GM04504 (cell line): ENCODE measurements around the gene ALOX15.
A peak's percentile ranks its signal among the peaks of the same experiment; 100 is the strongest.
"Not testable (repeated sequence)": the region's sequence is repeated elsewhere in the genome, so short reads cannot be mapped to it uniquely, and the experiment has no call there.

ENCODE experiments used
- DNase-seq: peaks from one replicate; pipeline ENCODE4 v3.0.0-alpha.2; 2012; ENCODE audit warnings: low read depth

The ALOX15 gene

GRCh38 chr17:4641297-4642195 lies at the start of gene ALOX15:
ALOX15 (minus strand) TSS chr17:4641678; CDS start chr17:4641651, 27 bp downstream.
- DNase-seq, result no peak

- no peak for DNase-seq
Measured at GRCh38 chr17:4690745-4691144, 49.3 kb upstream of the ALOX15 start.

DNA sequence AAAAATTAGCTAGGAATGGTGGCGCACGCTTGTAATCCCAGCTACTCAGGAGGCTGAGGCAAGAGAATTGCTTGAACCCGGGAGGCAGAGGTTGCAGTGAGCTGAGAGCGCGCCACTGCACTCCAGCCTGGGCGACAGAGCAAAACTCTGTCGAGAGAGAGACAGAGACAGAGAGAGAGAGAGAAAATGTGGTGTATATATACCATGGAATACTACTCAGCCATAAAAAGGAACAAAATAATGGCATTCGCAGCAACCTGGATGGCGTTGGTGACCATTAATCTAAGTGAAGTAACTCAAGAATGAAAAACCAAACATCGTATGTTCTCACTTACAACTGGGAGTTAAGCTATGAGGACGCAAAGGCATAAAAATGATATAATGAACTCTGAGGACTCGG lies 48.4 kb upstream of the ALOX15 start:
- not testable (repeated sequence) for DNase-seq

DNA sequence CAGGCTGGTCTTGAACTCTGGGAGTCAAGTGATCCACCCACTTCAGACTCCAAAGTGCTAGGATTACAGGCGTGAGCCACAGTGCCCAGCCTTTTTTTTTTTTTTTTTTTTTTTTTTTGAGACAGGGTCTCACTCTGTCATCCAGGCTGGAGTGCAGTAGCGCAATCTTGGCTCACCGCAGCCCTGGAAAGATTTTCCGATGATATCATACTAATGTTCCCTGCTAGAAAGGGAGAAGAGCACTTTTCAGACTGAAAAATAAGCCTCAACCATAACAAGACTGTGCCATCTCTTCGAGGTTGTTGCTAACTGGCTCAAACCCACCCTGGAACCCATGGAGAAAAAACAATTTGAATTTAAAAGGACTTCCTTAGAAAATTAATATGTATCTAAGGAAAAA lies 42.3 kb upstream of the ALOX15 start:
- DNase-seq, result not testable (repeated sequence)

GRCh38 chr17:4679658-4680057 lies 38.2 kb upstream of the ALOX15 start:
- DNase-seq, result no peak

GRCh38 chr17:4678448-4679026 lies 37.1 kb upstream of the ALOX15 start:
- DNase-seq, result peak; percentile 73

DNA sequence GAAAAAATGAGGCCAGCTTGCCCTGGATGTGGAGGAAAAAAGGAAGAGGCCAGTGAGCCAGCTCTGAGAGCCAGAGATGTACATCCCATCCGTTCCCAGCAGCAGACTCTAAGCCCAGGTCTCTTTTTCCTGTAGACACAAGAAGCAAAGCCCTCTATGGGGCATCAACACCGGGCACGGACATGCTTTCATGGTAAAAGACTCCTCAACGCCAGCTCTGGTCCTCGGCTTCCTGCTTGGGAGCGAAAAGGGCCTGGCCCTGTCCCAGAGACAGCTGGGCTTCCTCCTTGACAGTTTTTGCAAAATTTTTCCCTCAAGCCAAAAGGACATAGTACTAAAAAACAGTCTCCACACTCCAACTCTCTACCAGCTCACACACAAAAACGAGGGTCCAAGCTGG lies 35.3 kb upstream of the ALOX15 start:
- DNase-seq, result no peak

DNA sequence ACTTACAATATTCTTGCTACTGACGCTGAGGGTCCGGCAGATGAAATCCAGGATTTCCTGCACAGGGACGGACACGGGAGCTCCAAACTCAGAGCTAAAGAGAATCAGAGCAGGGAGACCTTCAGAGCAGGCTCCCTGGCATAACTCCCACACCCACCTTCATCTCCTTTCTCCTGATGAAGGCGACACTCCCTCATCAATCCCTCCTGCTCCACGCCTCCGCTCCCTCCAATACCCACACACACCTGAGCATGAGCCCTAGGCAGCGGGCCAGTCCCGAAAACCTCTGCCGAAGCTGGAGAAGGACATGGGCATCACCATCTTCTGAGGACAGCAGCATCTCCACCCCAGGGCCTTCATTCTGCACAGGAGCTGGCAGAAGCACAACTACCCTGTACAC lies 34.3 kb upstream of the ALOX15 start:
- no peak for DNase-seq

- no peak for DNase-seq
Measured at GRCh38 chr17:4674685-4674998, 33.2 kb upstream of the ALOX15 start.

- DNase-seq, result no peak
Measured at GRCh38 chr17:4673986-4674684, 32.7 kb upstream of the ALOX15 start.

GRCh38 chr17:4673169-4673568 lies 31.7 kb upstream of the ALOX15 start:
- no peak for DNase-seq

DNA sequence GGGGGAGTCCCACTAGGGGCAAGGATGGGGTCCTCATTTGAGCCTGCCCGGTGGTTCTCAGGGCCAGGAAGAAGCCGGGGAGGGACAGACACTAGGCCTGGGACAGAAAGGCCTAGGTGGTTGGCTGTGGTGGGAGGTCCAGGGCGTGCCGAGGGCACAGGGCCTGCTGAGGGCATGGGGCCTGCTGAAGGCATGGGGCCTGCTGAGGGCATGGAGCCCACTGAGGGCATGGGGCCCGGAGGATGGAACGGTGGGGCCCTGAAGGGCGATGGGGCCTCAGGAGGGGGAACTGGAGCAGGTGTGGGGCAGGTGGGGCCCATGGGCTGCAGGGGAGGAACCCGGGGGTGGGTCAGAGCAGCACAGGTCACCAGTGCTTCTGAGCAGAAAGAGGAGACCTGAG lies 31.3 kb upstream of the ALOX15 start:
- DNase-seq, result no peak

GRCh38 chr17:4672055-4672630 lies 30.7 kb upstream of the ALOX15 start:
- DNase-seq, result no peak

DNA sequence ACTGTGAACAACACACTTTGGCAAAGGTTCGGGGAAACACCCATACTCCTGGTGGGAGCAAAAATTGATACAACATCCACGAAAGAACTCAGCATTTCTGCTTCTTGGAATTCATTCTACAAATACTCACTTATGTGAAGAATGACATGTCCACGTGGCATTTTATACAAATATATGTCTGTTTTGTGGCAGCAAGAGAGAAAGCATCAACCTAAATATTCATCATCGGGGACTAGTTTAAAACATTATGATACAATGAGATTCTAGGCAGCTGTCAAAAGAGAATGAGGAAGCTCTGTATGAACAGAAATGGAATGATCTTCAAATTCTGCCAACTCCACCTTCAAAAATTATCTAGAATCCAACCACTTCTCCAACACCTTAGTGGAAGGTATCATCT lies 25.7 kb upstream of the ALOX15 start:
- DNase-seq, result no peak

- DNase-seq, result no peak
Measured at GRCh38 chr17:4666296-4666695, 24.8 kb upstream of the ALOX15 start.

- DNase-seq, result no peak
Measured at GRCh38 chr17:4665027-4665426, 23.5 kb upstream of the ALOX15 start.

GRCh38 chr17:4664230-4664629 lies 22.8 kb upstream of the ALOX15 start:
- no peak for DNase-seq

- DNase-seq, result no peak
Measured at GRCh38 chr17:4663711-4664110, 22.2 kb upstream of the ALOX15 start.

DNA sequence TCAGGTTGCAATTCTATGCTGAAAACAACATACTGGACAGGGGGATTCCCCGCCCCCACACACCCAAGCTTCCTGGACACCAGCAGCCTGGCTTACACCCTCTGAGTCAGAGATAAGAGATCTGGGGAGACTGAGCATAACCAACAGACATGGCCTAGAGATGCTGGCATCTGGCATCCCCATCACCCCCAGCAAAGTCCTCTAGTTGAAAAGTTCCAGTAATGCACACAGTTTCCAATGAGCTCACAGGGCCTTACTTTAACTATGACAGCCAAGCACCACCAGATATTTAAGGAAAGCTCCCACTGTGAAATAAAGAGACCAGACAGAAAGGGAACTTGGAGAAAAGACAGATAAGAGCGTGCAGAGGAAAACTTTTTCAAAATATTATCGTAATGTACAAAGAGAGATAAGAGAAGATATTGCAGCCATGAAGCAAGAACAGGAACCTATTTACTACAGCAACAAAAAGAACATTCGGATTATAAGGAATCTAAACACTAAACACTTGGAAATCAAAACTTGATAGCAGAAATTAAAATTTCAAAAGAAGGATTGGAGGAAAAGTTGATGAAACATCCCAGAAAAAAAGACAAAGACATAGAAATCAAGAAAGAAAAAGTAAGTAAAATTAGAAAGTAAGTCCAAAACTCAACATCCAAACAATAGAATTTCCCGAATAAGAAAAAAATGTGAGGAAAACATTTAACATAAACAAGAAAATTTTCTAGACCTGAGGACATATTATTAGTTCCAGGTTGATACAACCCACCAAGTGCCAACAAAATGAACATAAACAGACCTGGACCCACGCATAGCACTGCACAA lies 17.2 kb upstream of the ALOX15 start:
- DNase-seq, result no peak

- no peak for DNase-seq
Measured at GRCh38 chr17:4657678-4658077, 16.2 kb upstream of the ALOX15 start.

DNA sequence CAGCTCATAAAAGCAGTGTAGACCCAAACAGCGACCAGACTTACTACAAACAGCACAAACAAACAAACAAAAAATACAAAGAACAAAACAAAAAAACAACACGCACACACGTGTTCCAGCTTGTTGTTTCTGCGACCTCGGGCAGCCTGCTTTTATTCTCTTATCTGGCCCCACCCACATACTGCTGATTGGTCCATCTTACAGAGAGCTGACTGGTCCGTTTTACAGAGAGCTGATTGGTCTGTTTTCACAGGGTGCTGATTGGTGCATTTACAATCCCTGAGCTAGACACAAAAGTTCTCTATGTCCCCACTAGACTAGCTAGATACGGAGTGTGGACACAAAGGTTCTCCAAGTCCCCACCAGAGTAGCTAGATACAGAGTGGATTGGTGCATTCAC lies 14.5 kb upstream of the ALOX15 start:
- not testable (repeated sequence) for DNase-seq

DNA sequence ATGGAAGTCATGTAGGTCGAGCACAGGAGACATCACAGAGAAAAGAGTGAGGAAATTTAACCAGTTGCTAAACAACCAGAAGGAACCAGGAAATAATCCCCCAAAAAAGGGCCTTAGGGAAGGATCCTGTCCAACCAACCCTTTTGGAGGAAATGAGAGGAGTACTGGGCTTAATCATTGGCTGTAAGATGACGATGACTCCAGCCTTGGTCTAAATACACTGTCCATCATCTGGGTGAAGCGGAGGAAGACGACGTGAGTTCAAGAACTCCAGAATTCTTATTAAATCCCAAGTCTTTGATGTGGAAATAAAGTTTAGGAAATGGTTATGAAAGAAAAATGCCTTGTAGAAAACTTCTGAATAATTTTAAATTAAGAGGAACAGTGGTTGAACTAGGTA lies 11.5 kb upstream of the ALOX15 start:
- no peak for DNase-seq
